ENCODE results near the gene CDKN2B-AS1. TPM values are rescaled to one million over a fixed set of nuclear protein-coding genes. Genes with fewer than 3 reads are reported as not detected.

The CDKN2B-AS1 gene
- total and polyA plus RNA-seq, 2 experiments from 2014 or later: 0.27 to 0.68 TPM

DNA sequence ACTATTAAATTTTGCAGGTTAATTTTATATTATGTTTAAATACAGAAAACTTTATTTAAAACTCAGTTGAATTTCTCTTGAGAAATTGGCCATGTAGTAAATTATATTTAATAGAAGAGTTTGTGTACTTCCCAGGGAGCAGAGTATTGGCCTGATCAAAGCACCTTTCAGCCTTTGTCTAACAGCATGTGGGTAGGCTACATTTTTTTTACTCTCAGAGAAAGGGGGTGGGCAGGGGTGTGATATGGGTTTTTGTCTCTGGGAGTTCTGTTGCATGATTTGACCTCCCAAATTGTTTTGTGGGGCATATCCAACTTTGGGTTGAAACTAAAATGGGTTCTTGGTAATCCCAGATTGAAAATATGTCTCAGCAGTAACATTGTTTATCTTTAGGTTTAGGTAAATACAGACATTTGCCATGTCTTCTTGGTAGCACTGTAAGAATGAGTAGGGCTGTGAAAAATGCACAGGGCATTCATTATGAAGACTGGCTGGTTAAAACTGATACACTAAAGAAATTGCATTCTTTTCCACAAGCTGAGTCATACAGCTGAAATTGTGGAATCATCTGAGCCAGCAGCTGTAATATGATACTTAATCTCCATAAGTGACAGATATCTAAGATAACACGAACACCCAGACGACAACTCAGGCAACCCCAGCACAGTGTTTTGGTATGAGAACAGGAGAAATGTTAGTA lies 89.9 kb downstream of the CDKN2B-AS1 start:
- DNase-seq (ENCODE audit: low spot score): peak; percentile 33
- Histone ChIP-seq H3K9me3 (ENCODE audit: low read depth) (no peaks in the 10 kb centered on the region), H3K9me2 (replicated peaks; ENCODE audit: insufficient read depth) (no peaks in the 10 kb centered on the region), H3K27me3 (no peaks in the 10 kb centered on the region), H3K27ac (peak overlapping the region; percentile 18), H3K4me1 (ENCODE audit: insufficient read depth) (no peaks in the 10 kb centered on the region), H3K79me2 (no peaks in the 10 kb centered on the region), H3K36me3 (replicated peaks; ENCODE audit: insufficient read depth, low read depth) (no peaks in the 10 kb centered on the region), H3K4me2 (no peak overlapping the region), H4K20me1 (ENCODE audit: insufficient read depth, poor library complexity, severe bottlenecking) (no peaks in the 10 kb centered on the region), H3K4me3 (no peak overlapping the region), H2AFZ (no peak overlapping the region)
- TF ChIP-seq EZH2phosphoT487 (IDR thresholded peaks at IDR 0.05; ENCODE audit: low read depth, severe bottlenecking, unreplicated experiment) (no peak), EZH2 (IDR thresholded peaks at IDR 0.05; ENCODE audit: borderline replicate concordance) (no peak)
- TF ChIP-seq, protein P1, sequence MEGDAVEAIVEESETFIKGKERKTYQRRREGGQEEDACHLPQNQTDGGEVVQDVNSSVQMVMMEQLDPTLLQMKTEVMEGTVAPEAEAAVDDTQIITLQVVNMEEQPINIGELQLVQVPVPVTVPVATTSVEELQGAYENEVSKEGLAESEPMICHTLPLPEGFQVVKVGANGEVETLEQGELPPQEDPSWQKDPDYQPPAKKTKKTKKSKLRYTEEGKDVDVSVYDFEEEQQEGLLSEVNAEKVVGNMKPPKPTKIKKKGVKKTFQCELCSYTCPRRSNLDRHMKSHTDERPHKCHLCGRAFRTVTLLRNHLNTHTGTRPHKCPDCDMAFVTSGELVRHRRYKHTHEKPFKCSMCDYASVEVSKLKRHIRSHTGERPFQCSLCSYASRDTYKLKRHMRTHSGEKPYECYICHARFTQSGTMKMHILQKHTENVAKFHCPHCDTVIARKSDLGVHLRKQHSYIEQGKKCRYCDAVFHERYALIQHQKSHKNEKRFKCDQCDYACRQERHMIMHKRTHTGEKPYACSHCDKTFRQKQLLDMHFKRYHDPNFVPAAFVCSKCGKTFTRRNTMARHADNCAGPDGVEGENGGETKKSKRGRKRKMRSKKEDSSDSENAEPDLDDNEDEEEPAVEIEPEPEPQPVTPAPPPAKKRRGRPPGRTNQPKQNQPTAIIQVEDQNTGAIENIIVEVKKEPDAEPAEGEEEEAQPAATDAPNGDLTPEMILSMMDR (IDR thresholded peaks at IDR 0.05; ENCODE audit: poor library complexity): no peak
- WGBS (ENCODE audit: low lambda C conversion rate, missing lambda C conversion rate): 11% methylated on average over 2 of the region's 2 CpGs

DNA sequence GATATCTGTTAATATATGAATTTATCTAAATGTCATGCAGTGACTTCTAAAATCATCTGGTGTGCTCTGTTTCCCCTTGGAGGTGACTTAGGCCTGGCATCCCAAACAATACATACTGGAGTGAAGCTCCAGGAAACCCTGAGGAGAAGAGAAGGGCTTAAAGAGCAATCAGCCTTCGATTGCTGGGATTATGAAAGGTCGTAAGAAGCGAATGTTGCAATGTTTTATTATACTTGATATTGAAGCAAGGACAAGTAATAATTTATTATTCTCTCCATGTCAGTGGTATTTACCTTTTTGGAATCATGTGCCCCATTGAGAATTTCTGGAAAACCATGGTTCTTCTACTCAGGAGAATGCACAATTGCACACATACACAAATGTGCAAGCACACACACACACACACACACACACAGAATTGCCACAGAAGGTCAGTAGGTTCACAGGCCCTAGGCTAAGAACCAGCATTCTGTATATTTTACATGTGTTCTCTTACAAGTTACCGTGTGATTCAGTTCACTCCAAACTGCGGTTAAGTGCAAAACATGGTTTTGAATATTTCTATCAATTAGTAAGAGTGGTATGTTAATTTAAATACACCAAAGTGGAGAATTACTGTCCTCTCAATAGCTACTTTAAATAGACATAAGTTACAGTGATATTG lies 93.6 kb downstream of the CDKN2B-AS1 start:
- DNase-seq (ENCODE audit: low spot score): no peak

DNA sequence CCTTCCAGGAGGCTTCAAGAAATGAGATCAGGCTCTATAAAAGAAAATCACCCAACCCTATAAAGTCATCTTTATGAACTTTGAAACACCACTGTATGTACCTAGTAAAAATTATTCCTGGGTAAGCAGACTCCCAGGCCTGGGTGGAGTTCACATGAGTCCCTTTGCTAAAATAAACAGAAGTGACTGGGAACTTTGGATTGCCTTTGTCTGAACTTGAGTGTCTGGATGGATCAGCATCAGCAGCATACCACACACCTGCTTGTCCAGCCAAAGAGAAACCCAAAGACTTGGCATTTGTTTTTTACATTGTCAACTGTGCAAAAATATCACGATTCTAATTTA lies 94.1 kb downstream of the CDKN2B-AS1 start:
- no peaks in the 10 kb centered on the region for H3K79me2 ChIP-seq
- WGBS (ENCODE audit: low lambda C conversion rate, missing lambda C conversion rate): 86% methylated on average over 1 of the region's 1 CpG
- TF ChIP-seq EZH2 (IDR thresholded peaks at IDR 0.05; ENCODE audit: borderline replicate concordance): no peak
- no peak for TF ChIP-seq EZH2phosphoT487 (IDR thresholded peaks at IDR 0.05; ENCODE audit: low read depth, severe bottlenecking, unreplicated experiment)
- TF ChIP-seq, protein P1 (IDR thresholded peaks at IDR 0.05; ENCODE audit: poor library complexity): no peak
- no peaks in the 10 kb centered on the region for H3K9me3 ChIP-seq (ENCODE audit: low read depth)
- no peaks in the 10 kb centered on the region for H3K36me3 ChIP-seq (replicated peaks; ENCODE audit: insufficient read depth, low read depth)
- no peak overlapping the region for H3K27ac ChIP-seq
- no peaks in the 10 kb centered on the region for H3K9me2 ChIP-seq (replicated peaks; ENCODE audit: insufficient read depth)
- H3K4me2 ChIP-seq: no peak overlapping the region
- peak; percentile 30 for DNase-seq (ENCODE audit: low spot score)
- no peaks in the 10 kb centered on the region for H4K20me1 ChIP-seq (ENCODE audit: insufficient read depth, poor library complexity, severe bottlenecking)
- H3K4me3 ChIP-seq: no peak overlapping the region
- H3K4me1 ChIP-seq (ENCODE audit: insufficient read depth): no peaks in the 10 kb centered on the region
- H2AFZ ChIP-seq: no peak overlapping the region
- no peaks in the 10 kb centered on the region for H3K27me3 ChIP-seq

More for the DNA sequence above, 93.6 kb downstream of the CDKN2B-AS1 start:
- no peak overlapping the region for H3K4me3 ChIP-seq
- TF ChIP-seq, protein P1 (IDR thresholded peaks at IDR 0.05; ENCODE audit: poor library complexity): no peak
- TF ChIP-seq EZH2phosphoT487 (IDR thresholded peaks at IDR 0.05; ENCODE audit: low read depth, severe bottlenecking, unreplicated experiment) (no peak), EZH2 (IDR thresholded peaks at IDR 0.05; ENCODE audit: borderline replicate concordance) (no peak)
- no peaks in the 10 kb centered on the region for H3K9me2 ChIP-seq (replicated peaks; ENCODE audit: insufficient read depth)
- no peak overlapping the region for H2AFZ ChIP-seq
- H3K27ac ChIP-seq: no peak overlapping the region
- no peaks in the 10 kb centered on the region for H3K9me3 ChIP-seq (ENCODE audit: low read depth)
- 61% methylated on average over 5 of the region's 5 CpGs for WGBS (ENCODE audit: low lambda C conversion rate, missing lambda C conversion rate)
- no peaks in the 10 kb centered on the region for H3K79me2 ChIP-seq
- no peaks in the 10 kb centered on the region for H4K20me1 ChIP-seq (ENCODE audit: insufficient read depth, poor library complexity, severe bottlenecking)
- no peak overlapping the region for H3K4me2 ChIP-seq
- H3K27me3 ChIP-seq: no peaks in the 10 kb centered on the region
- no peaks in the 10 kb centered on the region for H3K4me1 ChIP-seq (ENCODE audit: insufficient read depth)
- no peaks in the 10 kb centered on the region for H3K36me3 ChIP-seq (replicated peaks; ENCODE audit: insufficient read depth, low read depth)
